GM19240 (cell line): ENCODE results near the gene HECTD4.
"Not testable (repeated sequence)": the region's sequence is repeated elsewhere in the genome, so short reads cannot be mapped to it uniquely, and the experiment has no call there.

ENCODE experiments used
- DNase-seq: peaks from one replicate; pipeline ENCODE4 v3.0.0; 2011; ENCODE audit warnings: low spot score; ENCODE audit not compliant: insufficient read length

The HECTD4 gene

DNA sequence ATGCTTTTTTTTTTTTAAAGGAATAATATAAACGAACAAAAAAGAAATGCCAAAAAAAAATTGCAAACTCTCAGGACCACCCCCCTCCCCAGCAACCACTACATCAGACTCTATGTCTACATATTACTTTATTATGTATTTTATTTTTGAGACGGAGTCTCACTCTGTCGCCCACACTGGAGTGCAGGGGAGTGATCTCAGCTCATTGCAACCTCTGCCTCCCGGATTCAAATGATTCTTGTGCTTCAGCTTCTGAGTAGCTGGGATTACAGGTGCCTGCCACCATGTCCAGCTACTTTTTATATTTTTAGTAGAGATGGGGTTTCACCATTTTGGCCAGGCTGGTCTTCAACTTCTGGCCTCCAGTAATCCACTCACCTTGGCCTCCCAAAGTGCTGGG lies 22.9 kb downstream of the HECTD4 start:
- no peak for DNase-seq

DNA sequence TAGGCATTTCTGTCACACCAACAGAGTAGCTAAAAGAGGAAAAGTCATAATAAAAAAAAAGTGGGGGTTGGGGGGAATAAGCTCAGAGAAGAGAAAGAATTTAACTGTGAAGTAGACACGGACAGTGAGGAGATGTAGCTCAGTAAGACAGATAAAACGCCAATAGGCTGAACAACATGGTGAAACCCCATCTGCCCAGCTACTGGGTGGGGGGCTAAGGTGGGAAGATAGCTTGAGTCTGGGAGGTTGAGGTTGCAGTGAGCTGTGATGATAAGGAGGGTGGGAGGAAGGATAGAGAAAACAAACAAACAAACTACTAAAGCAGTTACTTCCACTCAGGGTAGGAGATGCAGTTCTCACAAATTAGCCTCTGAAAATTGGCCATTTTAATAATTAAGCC lies 25.0 kb downstream of the HECTD4 start:
- DNase-seq: no peak

DNA sequence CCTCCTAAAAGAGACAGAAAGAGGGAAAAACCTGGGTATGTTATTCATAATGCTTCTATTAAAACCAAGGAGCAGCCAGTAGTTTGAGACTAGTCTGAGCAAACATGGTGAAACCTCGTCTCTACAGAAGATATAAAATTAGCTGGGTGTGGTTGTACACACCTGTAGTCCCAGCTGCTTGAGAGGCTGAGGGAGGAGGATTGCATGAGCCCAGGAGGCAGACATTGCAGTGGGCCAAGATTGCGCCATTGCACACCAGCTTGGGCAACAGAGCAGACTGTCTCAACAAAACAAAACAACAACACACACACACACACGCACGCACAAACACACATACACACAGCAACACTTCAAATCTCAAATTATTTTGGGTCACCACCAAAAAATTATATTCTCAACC lies 27.8 kb downstream of the HECTD4 start:
- DNase-seq: no peak

DNA sequence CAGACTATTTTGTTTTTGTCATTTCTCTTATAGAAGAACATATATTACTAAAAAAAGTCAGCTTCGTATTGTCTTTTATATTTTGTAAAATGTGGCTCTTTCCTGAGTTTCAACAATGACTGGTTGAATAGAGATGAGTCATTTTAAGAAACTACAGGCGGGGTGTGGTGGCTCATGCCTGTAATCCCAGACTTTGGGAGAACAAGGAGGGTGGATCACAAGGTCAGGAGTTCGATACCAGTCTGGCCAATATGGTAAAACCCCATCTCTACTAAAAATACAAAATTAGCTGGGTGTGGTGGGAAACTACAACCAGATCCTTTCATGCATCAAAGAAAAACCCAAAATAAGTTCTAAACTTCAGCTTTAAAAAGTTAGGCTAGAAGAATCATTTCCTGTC lies 28.8 kb downstream of the HECTD4 start:
- DNase-seq: no peak

DNA sequence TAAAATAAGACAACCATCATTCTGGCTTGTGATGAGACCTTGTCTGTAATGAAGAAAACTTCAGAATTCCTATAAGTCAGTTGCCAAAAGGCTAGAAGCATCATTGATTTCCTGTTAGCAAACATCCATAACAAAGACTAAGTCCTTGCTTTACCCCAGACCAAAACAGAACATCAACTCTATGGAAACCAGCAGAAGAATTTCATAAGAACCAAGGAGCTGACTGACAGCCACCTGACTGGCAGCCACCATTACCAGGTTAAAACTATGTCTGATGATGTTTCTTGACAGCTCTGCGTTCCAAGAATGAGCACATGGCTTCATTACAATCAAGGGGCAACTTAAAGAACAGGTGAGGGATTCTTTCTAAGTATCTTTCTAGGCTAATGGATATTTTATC lies 29.3 kb downstream of the HECTD4 start:
- DNase-seq: no peak

DNA sequence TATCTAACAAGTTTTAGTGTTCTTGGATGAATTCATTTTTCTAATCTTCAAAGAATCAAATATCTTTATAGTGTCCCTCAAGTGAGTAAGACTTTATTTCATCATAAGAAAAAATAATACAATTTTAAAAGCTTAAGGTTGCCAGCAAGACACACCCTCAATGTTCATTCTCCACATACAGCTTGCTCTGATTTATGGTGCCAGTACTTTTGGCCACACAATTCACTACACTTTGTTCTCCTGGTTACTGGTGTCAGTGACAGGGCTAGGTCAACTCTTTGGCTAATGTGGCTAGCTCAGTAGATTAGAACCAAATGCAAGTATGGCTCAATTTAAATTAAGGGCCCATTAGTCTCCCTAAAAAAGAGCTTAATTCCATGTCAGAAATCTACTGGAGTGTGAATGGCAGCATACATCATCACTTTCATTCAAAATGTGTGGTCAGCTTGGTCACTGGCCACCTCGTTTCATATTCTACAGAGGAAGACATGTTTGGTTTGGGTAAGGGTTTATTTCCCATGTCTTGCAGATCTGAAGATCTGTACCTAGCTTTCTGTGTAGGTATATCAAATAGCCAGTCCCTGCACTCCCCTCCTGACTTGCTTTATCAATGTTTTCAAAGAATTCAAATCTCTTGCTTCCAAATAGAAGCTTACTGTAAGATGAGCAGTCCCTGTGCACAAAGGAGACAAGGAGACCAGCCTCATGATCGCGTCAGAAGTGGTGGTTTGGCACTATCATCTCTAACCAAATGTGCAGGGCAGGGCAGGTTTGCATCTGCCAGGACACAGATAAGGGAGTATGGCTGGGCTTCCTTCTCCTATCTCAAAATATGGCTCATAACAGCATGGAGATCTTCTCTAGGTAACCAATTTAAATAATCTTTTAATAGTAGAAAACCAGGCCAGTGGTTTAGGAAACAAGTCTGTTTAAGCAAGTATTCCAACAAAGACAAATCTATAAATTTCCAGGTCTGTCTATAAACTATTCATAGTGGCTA lies 31.3 kb downstream of the HECTD4 start:
- no peak for DNase-seq

DNA sequence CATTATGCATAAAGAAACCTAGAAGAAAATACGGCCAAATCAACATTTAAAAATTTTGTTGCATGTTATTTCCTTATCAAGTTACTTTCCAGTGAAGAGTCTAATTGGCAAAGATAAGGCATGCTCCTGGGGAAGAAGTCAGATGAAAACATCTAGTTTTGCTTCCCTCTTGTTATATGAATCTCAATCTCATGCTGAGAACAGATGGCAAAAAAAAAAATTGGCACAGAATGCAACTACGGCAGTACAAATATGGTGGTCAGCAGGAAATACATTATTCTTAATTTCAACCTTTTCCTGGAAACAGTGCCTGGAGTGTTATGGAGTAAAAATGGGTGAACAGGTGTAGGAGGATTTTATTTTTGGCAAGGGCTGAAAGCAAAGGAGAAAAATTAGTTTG lies 32.8 kb downstream of the HECTD4 start:
- no peak for DNase-seq

DNA sequence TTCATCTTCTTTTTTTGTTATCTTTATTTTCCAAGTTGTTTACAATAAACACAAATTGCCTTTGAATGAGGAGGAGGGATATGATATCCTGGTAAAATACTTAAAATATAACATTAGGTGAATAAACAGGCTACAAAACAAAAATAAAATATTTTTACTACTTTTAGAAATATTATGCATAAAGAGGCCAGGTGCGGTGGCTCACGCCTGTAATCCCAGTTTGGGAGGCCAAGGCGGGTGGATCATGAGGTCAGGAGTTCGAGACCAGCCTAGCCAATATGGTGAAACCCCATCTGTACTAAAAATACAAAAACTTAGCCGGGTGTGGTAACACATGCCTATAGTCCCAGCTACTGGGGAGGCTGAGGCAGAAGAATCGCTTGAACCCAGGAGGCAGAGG lies 33.3 kb downstream of the HECTD4 start:
- not testable (repeated sequence) for DNase-seq

DNA sequence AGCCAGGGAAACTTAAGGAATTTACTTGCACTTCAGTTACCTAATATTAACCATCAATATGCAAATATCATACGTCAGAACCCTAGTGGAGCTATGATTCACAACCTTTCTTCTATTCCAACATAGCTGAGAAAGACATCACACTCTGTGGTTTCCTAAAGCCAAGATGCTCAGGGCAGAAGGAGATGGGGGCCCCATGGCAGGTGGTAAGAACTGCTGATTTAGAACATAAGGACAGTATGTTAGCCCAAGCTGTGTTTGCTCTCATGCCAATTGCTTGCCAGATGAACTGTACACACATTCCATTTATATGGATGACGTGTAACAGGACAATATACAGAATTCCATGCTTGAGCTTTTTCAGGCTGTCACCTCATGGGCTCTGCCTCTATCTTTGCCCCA lies 34.6 kb downstream of the HECTD4 start:
- no peak for DNase-seq

DNA sequence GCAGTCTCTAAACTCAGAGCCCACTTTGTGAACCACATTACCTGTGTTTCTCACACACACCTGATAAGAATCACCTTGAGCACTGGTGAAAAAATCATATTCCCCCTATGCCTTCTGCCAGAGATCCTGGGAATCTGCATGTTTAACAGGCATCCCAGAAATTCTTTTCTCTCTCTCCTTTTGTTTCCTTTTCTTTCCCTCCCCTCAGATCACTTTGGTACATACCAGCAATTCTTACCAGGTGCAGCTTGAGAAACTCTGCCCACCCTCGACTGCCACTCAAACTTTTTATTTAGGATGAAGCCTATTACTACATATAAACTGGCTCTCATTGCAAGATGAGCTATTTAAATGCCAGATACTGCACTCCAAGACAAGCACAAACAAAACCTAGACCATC lies 36.0 kb downstream of the HECTD4 start:
- DNase-seq: no peak

DNA sequence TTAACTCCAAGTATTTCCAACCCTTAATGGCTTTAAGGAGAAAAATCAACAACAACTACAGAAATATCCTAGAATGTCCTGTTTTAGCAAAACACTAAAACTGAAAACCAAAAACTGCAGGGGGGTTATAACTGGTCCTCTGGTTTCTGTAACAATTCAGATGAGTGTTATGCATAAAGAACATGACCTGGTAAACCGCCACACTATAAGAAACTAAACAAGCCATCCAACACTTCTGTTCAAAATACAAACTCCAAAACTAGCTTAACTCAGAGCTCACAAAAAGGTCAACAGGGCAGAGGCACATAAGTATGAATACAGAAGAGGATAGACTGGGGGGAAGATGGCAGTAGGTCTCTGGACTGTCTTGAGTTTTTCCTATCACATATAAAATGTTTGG lies 38.0 kb downstream of the HECTD4 start:
- no peak for DNase-seq

DNA sequence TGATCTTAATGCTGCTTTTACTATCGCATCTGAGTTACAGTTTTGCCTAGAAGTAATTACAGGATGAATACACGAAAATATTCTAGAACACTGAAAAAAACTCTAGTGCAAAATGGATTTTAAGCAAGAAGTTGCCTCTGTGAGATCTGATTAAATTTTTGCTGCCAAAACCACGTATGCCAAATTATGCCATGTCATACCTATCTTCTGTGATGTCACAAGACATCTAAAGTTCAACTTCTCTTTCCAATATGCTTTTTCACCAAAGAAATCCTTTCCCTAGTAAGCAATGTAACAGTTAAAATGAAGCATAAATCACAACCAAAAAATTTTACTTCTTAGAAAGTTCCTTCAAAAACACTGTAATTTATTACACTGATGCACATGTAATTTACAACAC lies 39.6 kb downstream of the HECTD4 start:
- no peak for DNase-seq

DNA sequence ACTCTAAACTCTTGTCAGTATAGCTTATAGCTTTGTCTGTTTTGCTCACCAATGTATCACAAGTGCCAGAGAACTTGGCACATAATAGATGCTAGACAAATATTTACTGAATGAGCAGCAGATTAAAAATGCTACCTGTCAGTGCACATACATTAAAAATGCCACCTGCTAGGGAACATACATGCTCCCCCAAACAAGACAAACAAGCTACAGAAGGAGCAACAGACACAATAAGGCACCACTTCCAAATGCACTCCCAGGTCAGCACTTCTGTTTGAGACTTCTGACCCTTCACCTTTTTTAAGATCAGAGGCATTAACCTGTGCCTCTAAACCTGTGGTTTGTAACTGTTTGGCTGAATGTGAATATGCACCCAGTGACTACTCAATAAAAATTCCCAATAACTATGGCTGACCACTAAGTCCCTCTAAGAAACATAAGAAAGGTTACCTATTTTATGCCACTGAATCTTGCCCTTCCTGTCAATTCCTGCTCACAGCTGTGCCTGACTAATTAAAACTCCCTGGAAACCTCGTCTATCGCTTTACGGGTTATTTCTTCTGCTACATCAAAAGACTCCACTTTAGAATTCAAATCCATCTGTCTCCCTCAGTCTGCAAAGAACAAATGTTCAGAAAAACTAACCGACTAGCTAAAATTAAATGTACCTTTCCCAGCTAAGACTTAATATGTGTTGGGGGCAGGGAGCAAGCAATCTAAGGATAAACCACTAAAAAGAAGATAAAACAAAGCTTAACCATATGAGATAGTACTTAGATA lies 41.0 kb downstream of the HECTD4 start:
- DNase-seq: no peak

DNA sequence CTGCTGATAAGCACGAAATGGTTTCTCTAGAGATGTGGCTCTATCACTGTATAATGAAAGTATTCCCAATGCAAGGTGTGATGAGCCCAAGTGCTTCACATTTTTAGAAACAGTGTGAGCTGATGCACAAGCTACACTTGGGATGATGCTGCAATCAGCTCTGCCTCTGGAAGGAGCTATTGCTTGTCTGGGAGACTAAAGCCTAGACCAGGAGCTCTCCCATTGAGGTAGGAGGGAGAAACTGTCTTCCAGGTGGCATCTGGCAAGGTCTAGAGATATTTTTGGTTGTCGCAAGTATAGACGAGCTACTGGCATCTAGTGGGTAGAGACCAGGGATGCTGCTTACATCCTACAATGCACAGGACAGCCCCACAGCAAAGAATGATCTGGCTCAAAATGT lies 42.0 kb downstream of the HECTD4 start:
- no peak for DNase-seq

DNA sequence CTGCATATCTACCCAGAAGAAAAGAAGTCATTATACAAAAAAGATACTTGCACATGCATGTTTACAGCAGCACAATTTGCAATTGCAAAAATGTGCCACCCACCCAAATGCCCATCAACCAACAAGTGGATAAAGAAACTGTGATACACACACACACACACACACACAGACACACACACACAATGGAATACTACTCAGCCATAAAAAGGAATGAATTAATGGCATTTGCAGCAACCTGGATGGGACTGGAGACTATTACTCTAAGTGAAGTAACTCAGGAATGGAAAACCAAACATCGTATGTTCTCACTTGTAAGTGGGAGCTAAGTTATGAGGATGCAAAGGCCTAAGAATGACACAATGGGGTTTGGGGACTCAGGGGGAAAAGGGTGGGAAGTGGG lies 47.2 kb downstream of the HECTD4 start:
- DNase-seq: not testable (repeated sequence)

DNA sequence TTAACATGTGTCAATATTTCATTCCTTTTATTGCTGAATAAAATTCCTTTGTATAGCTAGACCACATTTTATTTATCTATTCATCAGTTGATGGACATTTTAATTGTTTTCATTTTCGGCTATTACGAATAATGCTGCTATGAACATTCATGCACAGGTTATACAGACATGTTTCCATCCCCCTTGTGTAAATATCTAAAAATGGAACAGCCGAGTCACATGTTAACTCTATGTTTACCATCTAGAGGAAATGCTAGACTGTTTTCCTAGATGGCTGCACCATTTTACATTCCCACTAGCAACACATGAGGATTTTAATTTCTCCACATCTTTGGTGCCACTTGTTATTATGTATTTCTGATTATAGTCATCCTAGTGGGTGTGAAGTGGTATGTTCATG lies 49.2 kb downstream of the HECTD4 start:
- DNase-seq: no peak

DNA sequence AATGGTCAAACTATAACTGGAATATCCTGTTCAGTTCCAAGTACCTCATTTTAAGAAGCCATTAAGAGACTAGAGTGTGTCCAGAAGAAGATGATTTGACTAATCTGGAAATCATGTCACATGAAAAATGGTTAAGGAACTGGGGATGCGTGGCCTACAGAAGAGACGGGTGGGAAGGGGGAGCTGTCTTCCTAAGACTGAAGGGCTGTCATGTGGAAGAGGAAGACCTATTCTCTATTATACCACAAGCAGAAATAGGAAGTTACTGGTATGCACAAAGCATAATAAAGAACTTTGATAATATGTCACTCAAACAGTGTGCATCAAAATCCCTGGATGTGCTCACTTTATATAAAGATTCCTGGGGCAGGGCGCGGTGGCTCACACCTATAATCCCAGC lies 50.3 kb downstream of the HECTD4 start:
- DNase-seq: no peak

DNA sequence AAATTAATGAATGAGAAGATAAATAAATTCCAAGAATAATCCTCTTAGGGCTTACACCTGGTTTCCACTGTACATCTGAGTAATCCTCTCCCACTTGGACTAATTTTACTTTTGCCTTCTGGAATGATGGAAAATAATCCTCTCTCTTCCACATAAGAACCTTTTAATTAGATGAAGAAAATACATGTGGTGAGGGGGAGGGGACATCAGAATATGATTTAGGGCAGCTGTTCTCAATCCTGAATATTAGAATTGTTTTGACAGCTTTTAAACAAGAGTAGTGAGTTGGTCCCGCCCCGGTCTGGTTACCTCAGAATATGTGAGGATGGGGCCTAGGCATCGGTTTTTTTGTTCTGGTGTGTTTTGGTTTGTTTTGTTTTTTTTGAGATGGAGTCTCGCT lies 51.5 kb downstream of the HECTD4 start:
- no peak for DNase-seq

DNA sequence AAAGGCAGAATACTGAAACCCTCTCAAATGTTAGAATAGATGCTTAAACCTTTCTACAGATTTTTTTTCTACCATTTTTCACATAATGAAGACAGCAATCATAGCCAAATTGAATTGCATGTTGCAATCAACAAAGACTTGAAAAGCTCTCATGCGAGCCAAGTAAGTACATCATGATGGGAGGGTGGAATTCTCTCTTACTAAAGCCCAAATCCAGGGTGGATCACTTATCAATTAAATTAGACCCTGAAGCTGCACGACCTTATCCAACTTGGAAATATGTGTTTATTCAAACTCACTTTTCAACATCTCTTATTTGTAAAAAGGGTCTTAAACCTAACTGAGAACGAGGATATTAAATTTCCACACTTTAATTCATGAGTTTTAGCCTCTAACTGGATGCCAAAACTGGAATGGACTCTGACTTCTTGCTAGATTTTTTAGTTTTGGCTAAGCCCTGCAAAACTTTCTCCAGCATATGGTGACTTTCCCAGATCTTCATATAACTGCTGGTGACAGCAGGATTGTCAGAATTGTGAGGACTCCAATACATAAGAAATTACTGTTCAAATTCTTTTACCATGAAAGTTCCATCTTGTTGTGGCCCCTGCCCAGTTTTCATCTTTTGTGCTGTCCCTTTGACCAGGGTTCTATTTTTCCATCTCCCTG lies 53.6 kb downstream of the HECTD4 start:
- DNase-seq: no peak

DNA sequence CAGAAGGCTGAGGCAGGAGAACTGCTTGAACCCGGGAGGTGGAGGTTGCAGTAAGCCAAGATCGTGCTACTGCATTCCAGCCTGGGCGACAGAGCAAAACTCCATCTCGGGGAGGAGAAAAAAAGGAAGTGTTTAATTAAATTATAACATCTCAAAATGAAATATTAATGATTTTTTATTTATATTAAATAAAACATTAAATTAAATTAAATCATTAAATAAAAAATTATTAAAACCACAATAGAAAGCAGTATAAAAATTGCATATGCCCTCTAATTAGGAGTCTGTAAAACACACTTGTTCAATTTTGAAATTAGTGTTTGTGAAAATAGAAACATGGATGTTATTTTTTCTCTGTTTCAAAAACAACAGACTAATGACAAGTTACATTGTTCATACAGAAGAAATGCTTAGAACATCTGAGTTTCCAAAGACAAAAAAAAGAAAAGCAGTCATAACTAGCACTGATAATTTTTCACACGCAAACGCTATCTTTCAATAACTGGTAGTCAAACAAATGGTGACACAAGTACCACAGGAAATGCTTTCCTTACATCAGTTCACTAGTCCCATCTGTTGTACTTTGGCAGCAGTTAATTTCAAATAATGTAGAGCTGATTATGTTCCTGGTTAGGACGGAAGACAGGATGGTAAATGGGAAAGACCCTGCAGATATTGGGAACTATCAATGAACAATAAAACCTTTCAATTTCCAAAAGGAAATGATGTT lies 54.9 kb downstream of the HECTD4 start:
- DNase-seq: no peak

DNA sequence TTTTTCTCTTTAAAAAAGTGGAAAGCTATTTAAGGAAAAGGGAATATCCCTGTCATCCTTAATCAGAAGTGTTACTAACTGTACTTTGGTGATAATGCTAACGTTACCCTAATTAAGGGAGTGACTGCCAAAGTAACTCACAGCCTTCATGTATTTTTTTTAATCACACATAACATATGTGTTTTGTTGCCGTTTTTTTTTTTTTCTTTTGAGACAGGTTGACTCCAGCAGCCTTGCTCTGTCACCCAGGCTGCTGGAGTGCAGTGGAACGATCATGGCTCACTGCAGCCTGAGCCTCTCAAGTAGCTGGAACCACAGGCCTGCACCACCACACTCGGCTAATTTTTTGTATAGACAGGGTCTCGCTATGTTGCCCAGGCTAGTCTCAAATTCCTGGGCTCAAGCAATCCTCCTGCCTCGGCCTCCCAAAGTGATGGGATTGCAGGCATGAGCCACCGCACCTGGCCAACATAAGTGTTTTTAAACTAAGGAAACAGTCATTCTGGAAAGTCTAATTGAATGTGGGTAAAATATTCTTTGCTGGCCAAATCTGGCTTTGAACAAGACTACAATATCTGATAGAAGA lies 56.5 kb downstream of the HECTD4 start:
- DNase-seq: no peak
